Hindlimb muscle (tissue), 1 donor: ENCODE data around the gene FAIM. TPM values are rescaled to one million over a fixed set of nuclear protein-coding genes. Genes with fewer than 3 reads are reported as not detected.

ENCODE experiments used
- DNase-seq: peaks from one replicate; pipeline ENCODE4 v3.0.0-alpha.2; 2013
- polyA plus RNA-seq: library from polyadenylated mRNA; unstranded; fragments of 120-200 nt; gene quantifications from one replicate; pipeline ENCODE4 v1.2.1, GENCODE V29; 2013; ENCODE audit not compliant: insufficient read length

Gene FAIM
- polyA plus RNA-seq, 1 donor = 12.1 TPM

DNA sequence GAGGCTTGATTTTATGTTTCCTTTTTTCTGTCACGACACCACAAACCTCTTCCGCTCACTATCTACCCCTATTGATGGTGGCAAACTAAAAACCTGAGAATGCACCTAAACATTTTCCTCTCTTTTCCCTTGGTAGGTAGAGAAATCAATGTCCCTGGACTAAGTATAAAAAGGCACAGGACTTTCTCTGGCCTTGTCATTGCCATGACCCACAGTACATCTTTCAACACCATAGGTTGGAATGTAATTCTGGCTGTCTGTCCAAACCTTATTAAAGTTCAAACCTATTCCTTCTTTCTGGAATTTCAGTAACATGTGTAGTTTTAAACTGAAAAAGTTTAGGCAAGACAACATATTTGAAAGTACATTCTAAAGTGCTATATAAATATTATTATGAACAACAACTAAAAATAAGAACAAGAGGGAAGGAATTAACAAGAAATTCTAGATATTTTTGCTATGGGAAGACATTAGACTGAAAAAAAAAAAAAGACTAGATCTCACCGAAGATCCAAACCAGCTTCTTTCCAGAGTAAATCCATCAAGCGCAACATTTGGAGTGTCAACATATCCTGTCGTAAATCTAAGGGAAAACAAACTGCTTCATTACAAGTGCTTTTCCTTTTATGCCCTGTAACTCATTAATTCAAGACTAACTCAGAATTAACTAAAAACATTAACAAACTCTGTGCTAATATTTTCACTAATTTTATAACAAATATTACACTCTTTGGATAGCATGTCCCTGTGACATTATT lies 73.1 kb downstream of the FAIM start:
- DNase-seq = no peak

GRCh38 chr3:138682648-138683047 lies 74.1 kb downstream of the FAIM start:
- DNase-seq = no peak

Other genes starting within 250 kb of the FAIM start
- gene ESYT3, start 174.2 kb upstream of the FAIM start, polyA plus RNA-seq = 15.9 TPM
- gene CEP70, start 14.5 kb upstream of the FAIM start, polyA plus RNA-seq = 19.0 TPM
- 12.1 TPM for gene PIK3CB, start 226.2 kb downstream of the FAIM start, polyA plus RNA-seq